Panc1 (cell line): ENCODE measurements around the gene SEC22A.

ENCODE experiments used
- CTCF ChIP-seq: fragments of 450-650 bp; IDR thresholded peaks from 2 replicates; pipeline ENCODE4 v1.5.1; 2017; ENCODE audit warnings: mild to moderate bottlenecking
- SIN3A ChIP-seq: IDR thresholded peaks from 2 replicates; pipeline ENCODE4 v1.6.1; 2012; ENCODE audit warnings: low read depth, mild to moderate bottlenecking, low read length, moderate library complexity, borderline replicate concordance; ENCODE audit not compliant: insufficient read depth

- TF ChIP-seq CTCF: no peak
- TF ChIP-seq SIN3A: no peak
Observed at GRCh38 chr3:123319760-123320159, 118.0 kb downstream of the SEC22A start.
